ENCODE measurements around the gene PDX1.

Gene PDX1

DNA sequence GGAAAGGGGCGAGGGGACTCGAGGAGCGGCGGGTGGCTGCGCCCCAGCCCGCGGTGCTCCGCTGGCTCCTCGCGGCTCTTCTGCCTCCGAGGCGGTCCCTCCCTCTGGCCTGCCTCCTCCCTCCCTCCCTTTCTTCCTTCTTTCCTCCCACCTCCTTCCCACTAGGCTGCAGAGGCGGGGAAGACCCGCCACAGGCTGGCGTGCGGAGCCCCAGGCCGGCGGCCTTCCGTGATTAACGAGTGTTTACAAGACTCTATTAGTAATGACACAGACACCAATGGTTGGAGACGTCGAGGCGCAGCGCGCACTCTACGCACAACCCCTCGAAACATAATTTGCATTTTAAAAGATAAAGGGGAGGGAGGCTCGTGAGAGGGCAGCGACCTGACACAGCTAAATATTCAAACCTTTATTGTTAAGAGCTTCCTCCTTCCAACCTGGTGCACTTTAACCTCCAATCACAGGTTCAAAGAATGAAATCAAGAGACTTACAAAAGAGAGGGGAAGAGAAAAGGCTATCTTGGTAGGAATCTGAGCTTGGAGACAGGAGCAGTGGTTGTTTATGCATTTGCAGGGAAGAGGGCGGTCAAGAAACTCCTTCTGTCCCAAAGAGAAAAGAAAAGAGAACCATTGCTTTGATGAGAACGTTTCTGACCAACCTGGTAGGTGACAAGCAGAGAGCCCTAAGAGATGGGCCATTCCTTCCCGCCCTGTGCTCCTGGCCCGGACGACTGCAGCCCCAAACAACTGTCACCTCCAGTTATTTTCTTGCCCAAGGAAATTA is 49.5 kb downstream of the PDX1 start, which contains the start of gene CDX2:
TSS of gene CDX2 (minus strand) at position 234 of the 784 bp plus-strand sequence. CDS start 309 bp downstream, outside the sequence.
- in situ Hi-C loops (cut with MboI; ENCODE audit: low sequenced_read_pairs) = no loop called here

DNA sequence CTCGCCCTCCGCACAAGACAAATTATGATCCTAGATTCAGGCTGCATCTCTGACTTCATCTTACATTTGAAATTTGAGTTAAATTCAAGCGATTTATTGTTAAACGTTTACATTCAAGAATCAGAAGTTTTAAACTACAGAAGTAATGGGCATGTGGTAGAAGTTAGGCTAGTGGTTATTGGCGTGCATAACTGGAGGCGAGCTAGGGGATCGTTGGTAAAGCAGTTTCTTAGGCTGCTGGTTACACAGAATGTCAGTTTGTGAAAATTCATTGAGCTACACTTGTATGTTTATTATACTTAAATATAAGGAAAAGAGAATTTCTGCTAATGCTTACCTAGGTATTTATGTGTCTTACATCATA is 50.0 kb downstream of the PDX1 start:
- in situ Hi-C loops (cut with MboI; ENCODE audit: low sequenced_read_pairs) = loop anchor here (10.0 kb wide), 1 partner anchor 595 kb away; no protein-coding TSS in a partner anchor

DNA sequence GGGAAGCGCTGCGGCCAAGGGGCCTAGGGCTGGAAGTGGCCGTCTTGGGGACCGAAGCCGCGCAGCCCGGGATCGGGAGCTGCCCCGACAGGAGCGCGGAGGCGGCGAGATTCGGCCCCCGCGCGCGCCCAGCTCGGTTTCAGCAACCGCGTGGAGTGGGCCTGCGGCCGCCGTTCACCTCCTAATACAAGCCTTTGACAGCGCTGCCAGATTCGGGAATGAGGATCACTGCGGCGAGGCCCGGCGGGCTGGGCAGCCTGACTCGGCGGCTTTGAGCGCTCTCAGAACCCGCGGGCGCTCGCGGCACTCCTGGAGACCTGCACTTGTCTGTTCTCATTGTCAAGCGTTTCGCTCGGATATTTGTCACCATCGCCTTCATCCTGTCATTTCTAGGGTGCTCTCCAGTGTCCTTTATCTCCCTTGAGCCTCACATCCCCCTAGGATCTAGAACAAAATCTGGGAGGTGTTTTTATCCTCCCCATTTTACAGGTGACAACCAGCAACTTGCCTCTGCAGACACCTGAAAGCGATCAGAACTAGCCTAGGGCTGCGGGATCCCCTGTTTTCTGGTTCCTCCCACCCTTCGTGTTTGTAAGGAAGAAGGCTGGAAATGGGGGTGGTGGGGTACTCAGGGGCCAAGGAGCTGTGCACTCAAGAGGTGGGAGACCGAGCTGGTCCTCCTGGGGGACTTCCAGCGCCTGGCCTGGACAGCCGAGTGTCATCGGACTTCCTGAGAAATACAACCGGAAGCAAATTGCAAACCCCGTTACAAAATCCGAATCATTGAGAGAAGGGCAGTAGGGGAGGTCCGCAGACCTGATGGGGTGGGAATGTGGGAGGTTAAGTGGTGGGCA is 50.8 kb downstream of the PDX1 start:
- in situ Hi-C loops (cut with MboI; ENCODE audit: low sequenced_read_pairs) = loop anchor here (10.0 kb wide), 1 partner anchor 596 kb away; no protein-coding TSS in a partner anchor

DNA sequence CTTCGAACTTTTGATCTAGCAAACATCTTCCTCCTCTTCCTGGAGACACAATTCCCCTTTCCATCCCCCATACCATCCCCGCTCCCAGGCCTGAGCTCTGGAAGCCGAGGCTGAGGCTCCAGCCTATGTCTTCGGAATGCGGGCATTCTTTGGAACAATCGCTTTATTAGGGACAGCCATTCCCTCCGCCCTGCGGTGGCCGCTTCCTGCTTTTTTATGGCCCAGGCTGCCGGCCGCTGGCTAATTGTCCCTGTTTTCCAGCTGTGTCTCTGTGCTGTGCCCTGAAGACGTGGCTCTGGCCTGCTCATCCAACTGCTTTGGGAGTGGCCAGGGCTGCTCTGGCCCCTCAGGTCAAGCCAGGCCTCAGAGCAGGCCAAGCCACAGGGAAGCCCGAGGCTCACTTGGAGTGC is 51.4 kb downstream of the PDX1 start:
- in situ Hi-C loops (cut with MboI; ENCODE audit: low sequenced_read_pairs) = loop anchor here (10.0 kb wide), 1 partner anchor 596 kb away; no protein-coding TSS in a partner anchor

DNA sequence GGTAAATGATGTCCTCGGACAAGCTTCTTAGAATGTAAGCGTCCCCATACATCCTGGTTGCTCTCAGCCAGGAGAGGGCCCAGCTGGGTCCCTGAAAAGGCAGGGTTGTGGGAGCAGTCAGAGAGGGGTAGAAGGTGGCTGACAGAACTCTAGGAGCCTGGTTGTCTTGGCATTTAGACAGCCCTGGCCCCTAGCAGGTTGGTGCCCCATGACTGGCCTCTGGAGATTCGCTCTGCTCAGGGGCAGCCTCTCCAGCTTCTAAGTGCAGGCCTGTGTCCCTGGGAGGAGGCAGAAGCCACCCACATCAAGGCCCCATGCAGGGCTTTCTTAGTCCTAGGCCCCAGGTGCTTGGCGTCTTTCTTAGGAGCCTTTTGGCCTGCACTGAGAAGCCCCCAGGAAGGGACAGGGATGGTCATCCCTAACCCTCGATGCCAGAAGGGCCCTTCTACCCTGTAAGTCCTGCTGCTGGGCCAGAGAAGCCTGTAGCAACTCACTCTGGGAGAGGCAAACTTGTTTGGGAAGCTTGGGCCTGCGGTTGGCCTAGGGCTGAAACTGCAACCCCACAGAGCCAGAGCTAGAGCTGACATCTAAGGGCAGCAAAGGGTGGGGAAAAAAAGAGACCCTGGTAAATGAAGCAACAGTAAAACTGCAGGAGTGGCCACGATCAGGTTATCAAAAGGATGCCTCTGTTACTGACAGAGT is 52.1 kb downstream of the PDX1 start:
- in situ Hi-C loops (cut with MboI; ENCODE audit: low sequenced_read_pairs) = loop anchor here (10.0 kb wide), 1 partner anchor 597 kb away; no protein-coding TSS in a partner anchor

DNA sequence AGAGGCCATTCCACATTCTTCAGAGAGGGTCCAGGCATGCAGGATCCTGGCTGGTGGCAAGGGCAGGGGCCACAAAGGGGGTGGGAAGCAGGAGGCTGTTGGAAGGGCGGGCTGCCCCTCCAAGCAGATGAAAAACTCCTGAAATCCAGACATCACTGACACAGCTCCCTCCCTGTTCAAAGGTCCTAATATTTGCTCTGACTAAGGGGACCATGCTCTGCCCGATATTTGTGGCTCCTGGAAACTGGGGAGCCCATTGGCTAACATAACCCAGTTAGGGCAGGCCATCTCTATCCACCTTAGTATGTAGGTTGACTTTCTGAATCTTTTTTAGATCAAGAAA is 52.6 kb downstream of the PDX1 start:
- in situ Hi-C loops (cut with MboI; ENCODE audit: low sequenced_read_pairs) = loop anchor here (10.0 kb wide), 1 partner anchor 598 kb away; no protein-coding TSS in a partner anchor

DNA sequence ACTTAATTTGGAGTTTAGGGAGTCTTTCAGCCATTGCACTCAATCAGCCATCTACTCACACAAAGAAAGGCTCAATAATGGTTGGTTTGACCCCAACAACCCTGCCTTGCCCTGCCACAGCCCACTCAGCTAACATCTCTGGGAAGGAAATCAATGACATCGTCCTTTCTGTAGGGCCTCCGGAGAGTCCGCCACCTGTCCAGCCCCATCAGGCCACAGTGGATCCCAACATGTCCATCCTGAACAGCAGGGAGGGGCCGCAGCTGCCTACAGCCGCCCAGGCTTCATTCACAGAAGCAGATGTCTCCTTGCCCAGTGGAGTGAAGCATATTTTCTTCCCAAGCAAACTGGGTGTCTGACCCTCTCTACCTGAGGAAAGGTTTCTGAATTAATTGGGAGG is 53.5 kb downstream of the PDX1 start:
- in situ Hi-C loops (cut with MboI; ENCODE audit: low sequenced_read_pairs) = loop anchor here (10.0 kb wide), 1 partner anchor 598 kb away; no protein-coding TSS in a partner anchor

DNA sequence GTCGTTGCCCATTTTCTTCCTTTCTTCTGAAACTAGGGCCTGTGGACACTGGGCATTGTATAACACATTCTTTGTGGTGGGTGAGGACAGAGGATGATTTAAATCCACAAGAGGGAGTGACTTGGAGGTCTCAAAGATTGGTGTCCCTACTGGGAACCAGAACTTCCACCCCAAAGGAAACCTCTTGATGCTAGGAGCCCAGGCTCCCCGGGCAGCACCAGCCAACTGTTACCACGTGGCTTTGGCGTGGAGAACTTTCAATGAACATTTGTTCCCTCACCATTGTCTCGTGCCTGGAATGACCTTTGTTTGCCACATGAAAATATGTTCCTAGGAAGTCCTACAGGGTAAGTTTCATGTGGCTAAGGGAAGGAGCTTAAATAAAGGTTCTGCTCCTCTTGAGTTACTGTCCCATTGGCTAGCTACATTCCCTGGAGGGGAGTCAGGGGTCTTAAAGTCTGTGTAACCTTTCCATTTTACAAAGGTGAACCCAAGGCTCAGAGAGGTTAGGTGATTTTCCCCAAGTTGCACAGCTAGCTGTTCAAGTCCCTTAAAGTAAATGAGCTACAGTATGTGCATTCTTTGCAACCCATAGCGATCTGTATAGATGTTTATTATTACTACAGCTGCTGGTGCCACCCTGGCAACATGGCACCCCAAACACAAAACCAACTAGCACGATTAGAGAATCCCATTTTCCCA is 54.3 kb downstream of the PDX1 start:
- in situ Hi-C loops (cut with MboI; ENCODE audit: low sequenced_read_pairs) = loop anchor here (10.0 kb wide), 1 partner anchor 599 kb away; no protein-coding TSS in a partner anchor
